HG03469 (cell line): ENCODE measurements around the gene MAN2B2.

Experiments
- ATAC-seq: cut with Tn5 transposase; IDR thresholded peaks from one replicate; pipeline ENCODE4 v1.9.1; 2021; ENCODE audit warnings: mild to moderate bottlenecking, moderate library complexity, moderate number of reproducible peaks; ENCODE audit not compliant: unreplicated experiment

The MAN2B2 gene

DNA sequence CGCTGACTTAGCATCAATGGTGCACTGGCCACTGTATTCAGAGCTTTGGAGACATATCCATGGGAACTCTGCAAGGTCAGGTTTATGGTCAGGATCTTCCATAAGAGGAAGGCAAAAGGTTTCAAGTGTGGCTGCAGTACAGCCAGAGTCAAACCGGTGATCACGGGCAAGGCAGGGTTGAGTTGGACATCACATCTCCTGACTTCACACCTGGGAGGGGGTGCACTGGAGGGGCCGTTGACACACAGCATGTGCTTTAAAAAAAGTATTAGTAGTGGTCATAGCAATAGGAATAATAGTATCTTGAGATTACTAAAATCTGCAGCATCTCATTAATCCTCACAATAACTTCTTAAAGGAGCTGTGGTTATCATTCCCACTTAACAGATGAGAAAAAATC lies 28.9 kb upstream of the MAN2B2 start:
- ATAC-seq: no peak

DNA sequence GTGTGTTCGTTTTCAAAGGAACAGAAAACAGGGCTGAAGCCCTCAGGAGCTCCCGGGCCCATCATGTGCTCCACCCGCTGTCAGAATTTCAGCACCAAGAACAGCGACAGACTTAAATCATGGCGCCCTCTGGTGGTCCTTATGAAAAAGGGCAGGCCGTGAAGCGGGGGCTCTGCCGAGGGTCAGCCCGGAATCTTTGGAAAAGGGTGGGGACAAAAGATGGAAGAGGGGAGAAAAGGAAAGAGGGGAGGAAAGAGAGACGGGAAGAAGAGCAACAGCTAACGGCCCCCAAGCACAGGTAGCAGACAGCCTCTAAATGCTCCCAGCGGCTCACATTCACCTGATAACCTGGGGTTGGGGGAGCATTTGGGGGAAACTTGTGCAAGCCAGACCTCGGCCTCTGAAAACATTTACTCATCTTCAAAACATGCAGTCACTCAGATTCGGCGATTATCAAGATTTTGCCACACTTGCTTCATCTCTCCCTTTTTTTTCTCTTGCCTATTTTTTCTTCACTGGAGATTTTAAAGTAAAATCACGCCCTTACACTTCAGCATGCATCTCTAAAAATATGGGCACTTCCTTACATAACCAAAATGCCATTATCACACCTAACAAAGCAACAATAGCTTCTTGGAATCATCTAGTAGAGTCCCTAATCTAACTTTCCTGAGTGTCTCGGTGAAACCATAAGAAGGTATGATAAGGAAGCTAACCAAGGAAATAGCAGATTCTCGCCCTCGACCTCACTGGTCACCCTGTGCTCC lies 28.1 kb upstream of the MAN2B2 start:
- ATAC-seq: no peak

DNA sequence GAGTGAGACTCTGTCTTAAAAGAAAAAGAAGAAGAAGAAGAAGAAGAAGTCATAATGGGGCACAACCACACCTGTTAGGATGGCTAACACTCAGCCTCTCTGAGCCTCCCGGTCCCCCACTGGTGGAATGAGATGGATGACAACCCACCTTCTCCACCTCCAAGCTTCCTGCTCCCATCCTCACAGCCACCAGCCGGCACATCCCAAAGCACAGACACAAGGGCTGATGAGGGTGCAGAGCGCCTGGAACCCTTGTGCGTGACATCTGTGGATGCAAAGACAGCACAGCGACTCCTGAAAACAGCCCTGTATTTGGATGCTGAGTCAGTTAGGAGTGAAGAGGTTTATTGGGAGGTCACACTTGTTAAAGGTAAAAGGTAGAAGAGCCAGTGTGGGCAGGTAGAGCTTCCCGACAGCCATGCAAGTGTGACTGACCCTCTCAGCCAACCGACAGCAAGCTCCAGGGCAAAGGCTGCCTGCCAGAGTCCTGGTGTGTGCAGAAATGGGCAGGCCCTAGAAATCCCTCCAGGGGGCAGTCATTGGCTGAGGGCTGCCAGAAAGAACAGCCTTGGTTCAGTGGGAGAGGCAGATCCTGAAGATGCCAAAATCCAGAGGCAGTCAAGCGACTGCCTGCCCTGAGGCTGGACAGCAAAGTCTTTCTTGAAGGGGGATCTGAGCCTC lies 26.6 kb upstream of the MAN2B2 start:
- no peak for ATAC-seq

DNA sequence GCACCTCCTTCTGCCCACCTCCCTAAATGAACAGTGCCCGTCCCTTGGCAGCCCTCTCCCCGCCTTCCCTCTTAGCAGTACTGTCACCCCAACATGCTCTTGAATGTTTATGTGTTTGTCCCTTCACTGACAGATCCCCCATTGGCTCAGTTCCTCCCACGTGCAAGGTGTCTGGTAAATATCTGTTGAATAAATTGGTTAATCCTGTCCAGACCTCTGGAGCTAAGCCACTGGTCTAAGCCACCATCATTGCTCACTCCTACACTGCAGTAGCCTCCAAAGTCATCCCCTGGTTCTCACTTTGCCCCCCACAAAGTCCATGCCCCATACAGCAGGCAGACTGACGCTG lies 26.1 kb upstream of the MAN2B2 start:
- no peak for ATAC-seq

GRCh38 chr4:6549445-6549844 lies 25.5 kb upstream of the MAN2B2 start:
- no peak for ATAC-seq

DNA sequence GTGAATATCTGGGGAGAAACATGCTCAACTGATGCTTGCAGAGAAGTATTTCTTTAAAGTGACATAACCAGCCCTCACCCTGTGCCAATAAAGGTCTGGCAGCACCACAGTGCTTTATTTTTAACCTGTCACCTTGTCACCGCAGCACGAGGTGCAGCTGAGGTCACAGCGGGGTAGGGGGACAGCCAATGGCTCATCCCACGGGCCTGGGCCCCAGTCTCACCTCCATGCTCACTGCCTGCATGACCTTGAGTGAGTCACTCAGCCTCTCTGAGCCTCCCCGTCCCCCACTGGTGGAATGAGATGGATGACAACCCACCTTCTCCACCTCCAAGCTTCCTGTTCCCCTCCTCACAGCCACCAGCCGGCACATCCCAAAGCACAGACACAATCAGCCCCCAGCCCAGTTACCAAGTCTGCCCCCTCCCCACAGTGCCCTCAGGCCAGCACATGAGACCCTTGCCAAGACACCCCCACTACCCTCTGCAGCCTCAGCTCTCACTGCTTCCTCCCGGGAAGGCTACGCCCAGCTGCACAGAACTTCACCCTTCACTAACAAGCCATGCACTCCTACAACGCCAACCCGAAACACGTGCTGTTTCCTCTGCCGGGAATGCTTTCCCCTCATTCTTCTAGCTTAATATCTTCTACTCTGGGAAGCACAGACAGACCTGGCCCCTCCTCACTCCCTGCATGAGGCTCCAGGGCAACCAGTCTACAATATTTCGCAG lies 24.9 kb upstream of the MAN2B2 start:
- ATAC-seq: no peak

GRCh38 chr4:6550821-6551220 lies 24.2 kb upstream of the MAN2B2 start:
- no peak for ATAC-seq

- ATAC-seq: no peak
These were observed 23.3 kb upstream of the MAN2B2 start for GRCh38 chr4:6551660-6552059.

DNA sequence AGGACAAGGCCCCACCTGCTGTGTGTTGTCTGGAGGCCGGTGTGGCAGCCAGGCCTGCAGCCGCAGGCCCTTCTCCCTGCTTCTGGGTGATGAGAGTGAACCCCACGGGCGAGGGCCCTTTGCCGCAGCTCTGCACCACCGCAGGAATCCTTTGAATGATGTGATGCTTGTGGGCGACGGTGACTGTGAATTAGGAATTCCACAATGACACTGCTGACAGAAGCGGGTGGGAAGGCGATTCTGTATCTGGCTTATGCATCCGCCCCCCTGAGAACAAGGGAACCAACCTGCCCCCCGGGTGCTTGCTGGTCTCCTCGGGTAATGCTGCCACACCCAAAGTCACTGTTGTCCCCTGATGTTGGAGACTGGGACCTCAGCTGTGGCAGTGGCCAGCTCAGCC lies 19.5 kb upstream of the MAN2B2 start:
- no peak for ATAC-seq

DNA sequence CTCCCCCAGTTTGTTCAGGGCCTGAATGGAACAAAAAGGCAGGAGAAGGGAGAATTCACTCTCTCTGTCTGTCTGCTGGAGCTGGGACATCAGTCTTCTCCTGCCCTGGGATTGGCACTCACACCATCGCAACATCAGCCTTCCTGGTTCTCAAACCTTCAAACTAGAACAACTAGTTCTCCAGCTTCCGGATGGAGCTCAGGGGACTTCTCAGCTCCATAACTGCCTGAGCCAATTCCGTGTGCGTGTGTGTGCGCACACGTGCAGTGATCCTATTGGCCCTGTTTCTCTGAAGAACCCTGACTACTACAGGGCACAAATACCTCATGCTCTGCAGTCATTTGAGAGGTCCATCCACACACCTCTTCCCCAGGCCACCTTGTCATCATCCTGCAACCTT lies 18.7 kb upstream of the MAN2B2 start:
- ATAC-seq: no peak

DNA sequence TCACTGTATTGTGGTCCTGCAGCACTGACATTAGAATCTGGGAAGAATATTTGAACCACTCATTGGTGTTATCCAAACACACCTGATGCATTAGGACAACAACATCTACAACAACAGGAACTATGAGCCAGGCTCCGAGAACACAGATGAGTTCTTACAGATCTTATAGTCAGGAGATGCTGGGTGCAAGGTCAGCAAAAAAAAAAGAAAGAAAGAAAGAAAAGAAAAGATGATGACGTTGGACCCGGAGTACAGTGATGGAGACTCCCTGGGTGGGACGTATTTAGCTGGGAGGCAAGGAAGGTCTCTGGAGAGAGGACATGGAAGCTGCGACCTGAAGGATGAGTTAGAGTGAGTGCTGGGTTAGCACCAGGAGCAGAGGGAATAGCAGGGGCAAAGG lies 17.8 kb upstream of the MAN2B2 start:
- ATAC-seq: no peak

- no peak for ATAC-seq
These were observed 17.1 kb upstream of the MAN2B2 start for GRCh38 chr4:6557856-6558255.

GRCh38 chr4:6560416-6561172 lies 14.4 kb upstream of the MAN2B2 start:
- no peak for ATAC-seq

- no peak for ATAC-seq
These were observed 13.8 kb upstream of the MAN2B2 start for GRCh38 chr4:6561173-6561516.

GRCh38 chr4:6561706-6562371 lies 13.2 kb upstream of the MAN2B2 start:
- no peak for ATAC-seq

- no peak for ATAC-seq
These were observed 11.8 kb upstream of the MAN2B2 start for GRCh38 chr4:6562931-6563901.

DNA sequence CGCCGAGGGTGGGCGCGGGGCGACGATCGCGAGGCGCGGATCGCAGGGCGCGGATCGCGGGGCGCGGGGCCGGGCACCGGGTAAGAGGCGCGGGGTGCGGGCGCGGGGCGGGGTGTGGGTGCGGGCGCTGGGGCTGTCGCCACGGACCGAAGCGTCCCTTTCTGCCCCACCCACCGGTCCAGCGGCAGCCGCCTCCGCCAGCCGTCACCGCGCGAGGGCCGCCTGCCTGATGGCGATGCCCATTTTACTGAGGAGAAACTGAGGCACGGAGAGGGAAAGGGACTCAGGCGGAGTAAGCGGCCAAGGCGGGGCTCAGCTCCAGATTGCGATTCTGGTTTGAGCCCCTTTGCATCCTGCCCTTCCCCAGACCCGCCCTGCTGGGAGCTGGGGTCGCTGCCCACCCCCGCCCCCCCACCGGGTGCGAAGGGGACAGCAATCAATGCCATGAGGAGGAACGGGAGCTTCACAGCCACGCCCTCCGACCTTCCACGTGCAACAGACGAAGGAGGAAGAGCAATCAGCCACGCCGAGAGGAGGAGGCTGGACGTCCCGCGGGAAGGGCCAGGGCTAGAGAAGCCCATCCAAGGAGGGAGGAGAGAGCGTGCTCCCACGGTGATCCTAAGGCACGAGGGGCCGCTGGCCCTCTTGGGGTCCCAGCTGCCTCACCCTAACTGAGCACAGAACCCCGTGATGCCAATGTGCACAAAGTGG lies 10.9 kb upstream of the MAN2B2 start:
- ATAC-seq: no peak

GRCh38 chr4:6565691-6566390 lies 9.1 kb upstream of the MAN2B2 start:
- no peak for ATAC-seq
